IPS DF 19.7 (cell line): ENCODE results near the gene MINDY1.

Experiments
- DNase-seq: peaks from one replicate; pipeline ENCODE4 v3.0.0-alpha.2; 2013; ENCODE audit warnings: low read depth, low spot score

Gene MINDY1

GRCh38 chr1:151011154-151011850 is 4.6 kb upstream of the MINDY1 start:
- DNase-seq = no peak

GRCh38 chr1:151010346-151010726 is 3.6 kb upstream of the MINDY1 start:
- DNase-seq = no peak

DNA sequence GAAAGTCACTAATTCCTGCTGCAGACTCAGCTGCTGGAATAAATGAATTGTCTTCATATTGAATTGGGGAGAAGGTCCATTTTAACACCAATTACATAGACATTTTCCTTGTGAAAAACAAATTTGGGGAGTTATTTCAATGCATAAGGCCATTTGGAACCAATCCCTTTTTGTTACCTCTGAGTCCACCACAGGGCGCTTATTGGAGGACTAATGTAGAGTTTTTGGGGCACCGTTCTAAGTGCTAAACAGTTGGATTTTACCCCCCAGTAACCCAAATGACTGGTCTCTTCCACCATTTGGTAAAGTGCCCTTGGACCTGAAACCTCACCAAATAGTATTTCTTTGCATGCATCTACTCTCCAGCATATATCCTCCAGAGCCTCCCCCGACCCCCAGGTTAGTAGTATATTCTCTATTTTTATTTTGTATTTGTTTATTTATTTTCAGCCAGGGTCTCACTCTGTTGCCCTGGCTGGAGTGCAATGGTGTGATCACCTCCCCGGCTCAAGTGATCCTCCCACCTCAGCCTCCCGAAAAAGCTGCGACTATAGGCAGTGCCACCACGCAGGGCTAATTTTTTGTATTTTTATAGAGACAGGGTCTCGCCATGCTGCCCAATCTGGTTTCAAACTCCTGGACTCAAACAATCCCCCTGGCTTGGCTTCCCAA is 3.1 kb upstream of the MINDY1 start:
- no peak for DNase-seq

DNA sequence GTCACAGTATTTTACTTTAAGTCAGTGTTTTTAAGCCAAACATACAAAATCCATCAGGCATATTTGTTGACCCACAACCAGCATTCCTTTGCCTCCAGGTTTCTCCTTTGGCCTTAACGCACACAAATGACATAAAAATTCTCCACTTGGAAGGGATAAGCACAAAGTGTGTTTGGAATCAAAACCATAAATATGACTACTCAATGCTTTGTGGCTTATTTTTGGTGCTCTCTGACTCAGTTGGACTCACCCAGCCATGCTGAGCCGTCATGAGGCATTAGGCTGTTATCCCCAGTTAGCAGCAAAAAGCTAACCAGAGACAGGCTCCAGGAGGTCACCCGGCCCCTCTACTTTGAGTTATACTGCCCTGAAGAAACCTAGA is 2.5 kb upstream of the MINDY1 start:
- DNase-seq = no peak

DNA sequence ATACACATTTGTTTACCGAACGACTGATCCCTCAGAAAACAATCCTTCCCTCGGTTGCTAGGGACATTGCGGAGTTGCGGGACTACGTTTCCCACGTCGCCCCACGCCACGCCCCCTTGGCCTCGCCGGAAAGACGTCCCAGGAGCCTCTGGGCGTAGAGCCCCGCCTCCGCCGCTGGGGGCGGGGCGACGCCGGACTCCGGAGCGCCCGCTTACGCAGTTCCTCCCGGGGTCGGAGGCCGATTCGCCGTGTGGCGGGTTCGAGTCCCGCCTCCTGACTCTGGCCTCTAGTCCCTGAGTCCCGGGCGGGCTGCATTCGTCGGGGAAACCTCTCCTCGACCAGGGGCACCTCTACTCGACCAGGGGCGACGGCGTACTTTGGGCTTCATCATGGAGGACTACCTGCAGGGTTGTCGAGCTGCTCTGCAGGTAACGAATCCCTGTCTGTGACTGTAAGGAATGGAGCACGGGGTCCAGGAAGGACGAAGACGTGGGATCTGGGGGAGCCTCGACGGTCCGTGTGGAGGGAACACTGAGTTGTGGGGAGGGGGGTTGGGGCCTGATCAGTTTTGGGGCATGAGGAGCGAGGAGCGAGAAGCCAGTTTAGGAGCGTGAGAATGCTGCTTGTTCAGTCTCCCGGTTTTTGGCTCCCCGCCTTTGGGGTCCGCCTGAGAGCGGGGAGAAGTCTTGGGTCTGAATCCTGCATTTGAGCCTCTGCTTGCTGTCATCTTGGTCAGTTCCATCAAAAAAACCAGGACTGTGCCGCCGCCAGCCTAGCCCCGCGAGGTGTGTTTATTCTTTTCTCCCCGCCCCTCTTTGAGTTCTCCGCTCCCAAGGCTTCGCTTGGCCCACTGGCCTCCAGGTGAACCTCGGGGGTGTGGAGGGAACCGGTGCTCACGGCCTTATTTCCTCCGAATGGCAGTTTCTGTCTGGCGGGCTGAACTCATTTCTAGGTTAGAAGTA is 1.8 kb upstream of the MINDY1 start, which contains the start of gene PRUNE1:
TSS of gene PRUNE1 (plus strand) at position 206 of the 962 bp plus-strand sequence. CDS start at position 390, 184 bp downstream.
- peak; percentile 70 for DNase-seq

GRCh38 chr1:151007853-151008243 is 1.1 kb upstream of the MINDY1 start:
- no peak for DNase-seq

DNA sequence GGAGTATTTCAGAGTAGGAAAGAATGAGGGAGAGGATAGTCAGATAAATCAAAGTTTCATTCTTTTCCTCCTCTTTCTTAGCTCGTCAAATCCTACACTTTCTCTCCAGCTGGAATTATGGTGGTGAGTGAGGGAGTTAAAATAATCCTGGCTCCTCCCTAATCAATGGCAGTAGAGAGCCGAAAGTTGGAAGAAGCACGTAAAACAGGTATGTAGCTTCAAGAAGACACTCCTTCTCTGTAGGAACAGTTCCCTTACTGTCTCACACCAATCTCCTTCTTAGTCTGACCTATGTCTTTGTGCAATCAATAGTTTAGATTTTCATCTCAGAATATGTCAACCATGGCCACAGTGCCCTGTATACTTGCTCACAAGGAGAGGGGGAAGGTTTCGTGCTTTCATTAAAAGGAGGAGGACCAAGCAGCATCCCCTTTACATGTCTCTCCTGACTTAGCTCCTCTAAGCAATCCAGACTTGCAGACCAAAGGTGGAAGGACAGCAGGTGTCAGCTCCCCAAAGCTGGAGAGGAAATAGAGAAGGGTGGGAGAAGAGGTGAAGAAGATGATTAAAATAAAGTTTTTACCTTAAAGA is 878 bp downstream of the MINDY1 start:
- DNase-seq = no peak

GRCh38 chr1:151003180-151003579 is 3.5 kb downstream of the MINDY1 start:
- no peak for DNase-seq

DNA sequence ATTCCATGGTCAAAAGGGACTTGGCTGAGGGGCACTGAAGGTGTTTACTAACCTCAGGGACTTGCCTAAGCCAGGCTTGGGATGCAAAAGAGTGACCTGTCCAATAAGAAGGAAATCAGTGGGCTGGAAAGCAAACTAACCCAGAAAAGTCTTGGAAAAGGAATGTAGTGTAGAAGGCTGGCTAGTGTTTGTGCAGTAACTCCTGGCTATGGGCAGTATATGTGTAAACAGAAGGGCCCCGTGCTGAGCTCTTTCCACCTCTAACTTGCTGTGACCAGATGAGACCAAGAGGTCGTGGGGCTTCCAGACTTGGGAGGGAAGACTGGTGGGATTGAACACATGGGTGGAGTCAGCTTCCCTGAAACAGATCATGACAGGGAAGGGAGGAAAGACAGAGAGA is 4.1 kb downstream of the MINDY1 start:
- DNase-seq = no peak

- DNase-seq = no peak
Measured at GRCh38 chr1:151002051-151002450, 4.7 kb downstream of the MINDY1 start.

DNA sequence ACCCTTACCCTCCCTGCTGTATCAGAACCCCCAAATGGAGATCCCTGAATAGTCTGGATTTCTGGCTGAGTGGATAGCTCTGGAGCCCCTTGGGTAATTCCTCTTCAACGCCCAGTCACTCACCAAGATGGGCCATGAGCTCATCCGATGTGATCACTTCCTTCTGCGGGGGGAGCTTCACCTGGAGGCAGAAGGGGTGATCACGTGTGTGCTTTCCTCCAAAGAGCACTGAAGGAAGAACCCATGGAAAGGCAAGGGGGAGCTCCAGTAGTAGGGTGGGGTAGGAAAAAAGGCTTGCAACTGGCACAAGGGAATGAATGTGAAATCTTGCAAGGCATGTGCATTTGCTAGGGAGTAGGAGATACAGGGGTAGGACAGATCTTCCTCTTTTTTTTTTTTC is 5.1 kb downstream of the MINDY1 start:
- DNase-seq = no peak

DNA sequence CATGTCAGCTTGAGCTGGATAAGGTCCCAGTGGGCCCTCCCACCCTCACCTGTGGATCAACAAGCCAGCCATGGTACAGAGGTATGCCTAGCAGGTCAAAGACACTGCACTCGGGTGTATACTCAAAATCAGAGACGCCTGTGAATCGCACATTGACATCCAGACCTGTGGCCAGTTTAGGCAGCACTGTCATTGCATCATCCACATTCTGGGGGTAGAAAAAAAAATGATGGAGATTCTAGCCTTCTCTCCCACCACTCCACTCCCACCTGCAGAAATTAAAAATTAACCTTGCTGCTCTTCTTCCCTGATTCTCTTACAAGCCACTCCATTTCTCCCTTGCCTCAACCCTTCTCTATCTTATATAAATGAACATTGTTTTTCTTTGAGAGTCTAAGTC is 6.3 kb downstream of the MINDY1 start:
- no peak for DNase-seq

GRCh38 chr1:150999926-151000325 is 6.8 kb downstream of the MINDY1 start:
- no peak for DNase-seq

- DNase-seq = no peak
Measured at GRCh38 chr1:150999051-150999674, 7.5 kb downstream of the MINDY1 start.

DNA sequence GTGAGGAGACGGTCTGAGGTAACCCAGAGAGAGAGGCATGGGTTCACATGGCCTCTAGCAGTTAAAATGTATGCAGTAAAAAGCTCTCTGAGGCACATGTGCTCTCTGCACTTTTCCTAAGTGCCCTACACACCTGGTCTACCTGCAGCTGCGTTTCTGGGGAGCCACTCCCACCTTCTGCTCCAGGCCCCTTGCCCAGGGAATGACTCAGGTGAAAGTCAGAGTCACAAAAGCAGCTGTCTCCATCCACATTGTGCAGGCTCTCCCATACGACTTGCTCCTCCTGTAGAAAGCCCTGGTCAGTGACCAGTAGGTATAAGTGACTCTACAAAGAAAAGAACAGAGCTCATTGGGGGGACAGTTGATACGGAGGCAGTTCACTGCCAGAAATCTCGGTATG is 8.8 kb downstream of the MINDY1 start:
- DNase-seq = no peak

- no peak for DNase-seq
Measured at GRCh38 chr1:150997126-150997872, 9.4 kb downstream of the MINDY1 start.

- no peak for DNase-seq
Measured at GRCh38 chr1:150995896-150996295, 10.8 kb downstream of the MINDY1 start.

- no peak for DNase-seq
Measured at GRCh38 chr1:150995460-150995859, 11.2 kb downstream of the MINDY1 start.

DNA sequence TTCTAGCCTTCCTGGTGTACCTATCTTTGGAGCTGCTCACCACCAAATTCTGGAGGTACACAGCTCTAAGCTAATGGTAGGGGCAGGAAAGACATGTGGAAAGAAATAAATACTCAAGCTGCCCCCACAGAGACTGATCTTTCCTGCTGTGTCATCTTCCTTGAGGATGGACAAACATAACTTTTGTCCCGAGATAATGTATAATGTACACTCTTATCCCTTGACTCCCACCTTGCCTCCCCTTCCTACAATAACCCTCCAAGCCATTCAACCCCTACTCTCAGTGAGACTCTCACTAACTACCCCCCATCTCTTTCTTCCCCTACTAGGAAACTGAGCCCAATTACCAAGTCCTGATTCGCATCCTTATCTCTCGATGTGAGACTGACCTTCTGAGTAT is 12.5 kb downstream of the MINDY1 start:
- DNase-seq = no peak

DNA sequence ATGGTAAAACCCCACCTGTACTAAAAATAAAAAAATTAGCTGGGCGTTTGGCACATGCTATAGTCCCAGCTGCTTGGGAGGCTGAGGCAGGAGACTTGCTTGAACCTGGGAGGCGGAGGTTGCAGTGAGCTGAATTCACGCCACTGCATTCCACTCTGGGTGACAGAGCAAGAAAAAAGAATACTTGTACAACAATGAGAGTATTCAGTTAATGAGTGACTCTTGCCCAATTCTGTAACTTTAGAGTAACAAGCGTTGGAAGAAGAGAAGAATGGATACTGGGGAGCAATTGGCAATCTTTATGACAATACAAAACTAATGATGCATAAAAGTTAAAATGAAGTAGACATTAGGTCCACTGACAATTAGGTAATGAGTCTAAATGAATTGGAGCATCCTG is 14.1 kb downstream of the MINDY1 start:
- DNase-seq = no peak

DNA sequence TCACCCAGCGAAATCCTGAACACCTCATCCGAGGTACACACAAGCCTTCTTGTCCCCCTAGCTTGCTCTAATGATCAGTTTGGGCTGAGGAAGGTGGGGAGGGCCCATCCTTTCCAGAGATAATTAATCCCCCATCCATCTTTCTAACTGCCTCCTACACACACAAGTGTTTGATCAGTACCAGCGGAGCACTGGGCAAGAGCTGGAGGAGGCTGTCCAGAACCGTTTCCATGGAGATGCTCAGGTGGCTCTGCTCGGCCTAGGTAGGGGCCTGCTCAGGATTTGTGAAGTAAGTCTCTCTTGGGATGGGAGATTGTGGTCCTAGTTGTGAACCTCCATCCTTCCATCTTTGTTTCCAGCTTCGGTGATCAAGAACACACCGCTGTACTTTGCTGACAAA is 18.8 kb downstream of the MINDY1 start:
- no peak for DNase-seq
